ENCODE data around the gene KANSL1.
"Not testable (repeated sequence)": the region's sequence is repeated elsewhere in the genome, so short reads cannot be mapped to it uniquely, and the experiment has no call there.

The KANSL1 gene

DNA sequence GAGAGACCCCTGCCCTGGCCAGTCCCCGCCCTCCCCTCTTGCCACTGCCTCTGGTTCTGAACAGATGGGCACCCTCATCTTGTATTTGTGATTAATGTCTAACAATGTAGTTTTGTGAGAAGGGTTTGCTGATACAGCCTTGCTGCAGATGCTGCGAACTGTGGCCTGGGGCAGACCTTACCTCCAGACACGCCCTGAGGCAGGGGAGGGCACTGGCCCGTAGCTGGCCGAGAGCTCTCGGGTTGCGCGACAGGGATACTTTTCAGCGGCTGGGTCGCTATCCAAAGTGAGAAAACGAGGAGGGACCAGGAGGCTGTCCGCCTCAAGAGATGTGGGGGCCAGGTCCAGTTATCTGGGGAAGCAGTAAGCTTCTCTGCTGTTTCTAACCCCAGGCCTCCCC lies 172.2 kb downstream of the KANSL1 start:
- Histone ChIP-seq H3K4me2 (ENCODE audit: low read depth, low read length, poor library complexity, severe bottlenecking) (no peak overlapping the region), H3K27ac (ENCODE audit: low read depth, low read length) (no peak overlapping the region), H3K9ac (ENCODE audit: low read length) (no peak overlapping the region), H3K79me2 (ENCODE audit: insufficient read depth, low read length) (no peaks in the 10 kb centered on the region), H3K4me3 (ENCODE audit: insufficient read depth, low read length, poor library complexity, severe bottlenecking) (no peak overlapping the region), H3K9me2 (replicated peaks; ENCODE audit: insufficient read depth, low read length) (no peaks in the 10 kb centered on the region), H4K20me1 (ENCODE audit: low read depth, low read length) (no peaks in the 10 kb centered on the region), H3F3A (ENCODE audit: insufficient read depth) (no peaks in the 10 kb centered on the region), H2AFZ (ENCODE audit: low read depth, low read length, severe bottlenecking) (no peak overlapping the region), H3K9me3 (ENCODE audit: insufficient read depth, low read length) (no peaks in the 10 kb centered on the region), H3K36me3 (ENCODE audit: low read length) (no peaks in the 10 kb centered on the region), H3K27me3 (ENCODE audit: low read length) (no peaks in the 10 kb centered on the region)
- TF ChIP-seq CTCF (IDR thresholded peaks at IDR 0.05; ENCODE audit: insufficient read depth, low read length, poor library complexity, severe bottlenecking) (no peak), EZH2phosphoT487 (conservative IDR thresholded peaks at IDR 0.05; ENCODE audit: low read length) (no peak)

- Histone ChIP-seq H3K4me2 (ENCODE audit: low read depth, low read length, poor library complexity, severe bottlenecking) (no peak overlapping the region), H4K20me1 (ENCODE audit: low read depth, low read length) (no peaks in the 10 kb centered on the region), H3F3A (ENCODE audit: insufficient read depth) (no peaks in the 10 kb centered on the region), H3K27me3 (ENCODE audit: low read length) (no peaks in the 10 kb centered on the region), H2AFZ (ENCODE audit: low read depth, low read length, severe bottlenecking) (no peak overlapping the region), H3K79me2 (ENCODE audit: insufficient read depth, low read length) (no peaks in the 10 kb centered on the region), H3K9ac (ENCODE audit: low read length) (no peak overlapping the region), H3K9me3 (ENCODE audit: insufficient read depth, low read length) (no peaks in the 10 kb centered on the region), H3K9me2 (replicated peaks; ENCODE audit: insufficient read depth, low read length) (no peaks in the 10 kb centered on the region), H3K4me3 (ENCODE audit: insufficient read depth, low read length, poor library complexity, severe bottlenecking) (no peak overlapping the region), H3K27ac (ENCODE audit: low read depth, low read length) (no peak overlapping the region), H3K36me3 (ENCODE audit: low read length) (no peaks in the 10 kb centered on the region)
- no peak for TF ChIP-seq EZH2phosphoT487 (conservative IDR thresholded peaks at IDR 0.05; ENCODE audit: low read length)
- no peak for TF ChIP-seq CTCF (IDR thresholded peaks at IDR 0.05; ENCODE audit: insufficient read depth, low read length, poor library complexity, severe bottlenecking)
Observed at GRCh38 chr17:46020023-46020761, 173.0 kb downstream of the KANSL1 start.

GRCh38 chr17:46019408-46019925 lies 173.8 kb downstream of the KANSL1 start:
- not testable (repeated sequence) for H3K36me3 ChIP-seq (ENCODE audit: low read length); H3K9me3 ChIP-seq (ENCODE audit: insufficient read depth, low read length); H2AFZ ChIP-seq (ENCODE audit: low read depth, low read length, severe bottlenecking); H3K79me2 ChIP-seq (ENCODE audit: insufficient read depth, low read length); H3K27ac ChIP-seq (ENCODE audit: low read depth, low read length); H3K9me2 ChIP-seq (replicated peaks; ENCODE audit: insufficient read depth, low read length); H3K27me3 ChIP-seq (ENCODE audit: low read length); H3K4me3 ChIP-seq (ENCODE audit: insufficient read depth, low read length, poor library complexity, severe bottlenecking); H4K20me1 ChIP-seq (ENCODE audit: low read depth, low read length); H3K4me2 ChIP-seq (ENCODE audit: low read depth, low read length, poor library complexity, severe bottlenecking); H3K9ac ChIP-seq (ENCODE audit: low read length); H3F3A ChIP-seq (ENCODE audit: insufficient read depth)

- no peak overlapping the region for H3K9ac ChIP-seq (ENCODE audit: low read length)
- no peaks in the 10 kb centered on the region for H3K36me3 ChIP-seq (ENCODE audit: low read length)
- H3K4me3 ChIP-seq (ENCODE audit: insufficient read depth, low read length, poor library complexity, severe bottlenecking), result no peak overlapping the region
- no peak for TF ChIP-seq EZH2phosphoT487 (conservative IDR thresholded peaks at IDR 0.05; ENCODE audit: low read length)
- no peak for TF ChIP-seq CTCF (IDR thresholded peaks at IDR 0.05; ENCODE audit: insufficient read depth, low read length, poor library complexity, severe bottlenecking)
- H2AFZ ChIP-seq (ENCODE audit: low read depth, low read length, severe bottlenecking), result no peak overlapping the region
- H3K4me2 ChIP-seq (ENCODE audit: low read depth, low read length, poor library complexity, severe bottlenecking), result no peak overlapping the region
- H3K79me2 ChIP-seq (ENCODE audit: insufficient read depth, low read length), result no peaks in the 10 kb centered on the region
- H3F3A ChIP-seq (ENCODE audit: insufficient read depth), result no peaks in the 10 kb centered on the region
- H3K27me3 ChIP-seq (ENCODE audit: low read length), result no peaks in the 10 kb centered on the region
- no peak overlapping the region for H3K27ac ChIP-seq (ENCODE audit: low read depth, low read length)
- no peaks in the 10 kb centered on the region for H4K20me1 ChIP-seq (ENCODE audit: low read depth, low read length)
- H3K9me2 ChIP-seq (replicated peaks; ENCODE audit: insufficient read depth, low read length), result no peaks in the 10 kb centered on the region
- no peaks in the 10 kb centered on the region for H3K9me3 ChIP-seq (ENCODE audit: insufficient read depth, low read length)
Observed at GRCh38 chr17:46013502-46014165, 179.6 kb downstream of the KANSL1 start.

All from SU-DHL-6 (cell line).